ENCODE results near the gene RFX2.

DNA sequence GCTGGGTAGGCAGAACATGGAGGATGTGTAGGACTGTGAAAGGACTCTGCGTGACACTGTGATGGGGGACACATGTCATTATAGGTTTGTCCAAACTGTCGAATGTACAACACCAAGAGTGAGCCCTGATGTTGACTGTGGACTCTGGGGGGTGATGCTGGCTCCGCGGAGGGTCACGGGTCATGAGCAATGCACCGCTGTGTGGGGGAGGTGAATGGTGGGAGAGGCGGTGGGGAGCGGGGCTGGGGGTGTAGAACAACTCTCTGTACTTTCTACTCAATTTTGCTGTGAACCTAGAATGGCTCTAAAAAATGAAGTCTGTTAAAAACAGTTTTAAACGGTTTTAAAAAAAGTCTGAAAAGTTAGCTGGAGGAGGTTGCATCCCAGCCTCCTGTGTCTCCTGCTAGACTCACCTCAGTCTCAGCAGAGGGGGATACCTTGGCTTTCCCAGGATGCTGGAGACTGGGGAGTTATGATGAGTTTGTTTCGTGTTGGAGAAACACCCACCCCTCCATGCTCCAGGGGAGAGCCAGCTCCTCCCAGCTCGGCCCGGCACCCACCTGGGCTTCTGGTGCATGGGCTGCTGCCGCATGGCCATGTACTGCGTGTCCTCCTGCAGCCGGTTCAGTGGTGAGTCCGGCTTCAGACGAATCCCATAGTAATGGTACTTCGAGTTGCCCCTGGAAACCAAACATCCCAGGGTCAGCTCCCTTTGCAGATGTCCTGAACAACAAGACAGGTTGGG, 97.7 kb downstream of the RFX2 start:
- TF ChIP-seq, protein P1, sequence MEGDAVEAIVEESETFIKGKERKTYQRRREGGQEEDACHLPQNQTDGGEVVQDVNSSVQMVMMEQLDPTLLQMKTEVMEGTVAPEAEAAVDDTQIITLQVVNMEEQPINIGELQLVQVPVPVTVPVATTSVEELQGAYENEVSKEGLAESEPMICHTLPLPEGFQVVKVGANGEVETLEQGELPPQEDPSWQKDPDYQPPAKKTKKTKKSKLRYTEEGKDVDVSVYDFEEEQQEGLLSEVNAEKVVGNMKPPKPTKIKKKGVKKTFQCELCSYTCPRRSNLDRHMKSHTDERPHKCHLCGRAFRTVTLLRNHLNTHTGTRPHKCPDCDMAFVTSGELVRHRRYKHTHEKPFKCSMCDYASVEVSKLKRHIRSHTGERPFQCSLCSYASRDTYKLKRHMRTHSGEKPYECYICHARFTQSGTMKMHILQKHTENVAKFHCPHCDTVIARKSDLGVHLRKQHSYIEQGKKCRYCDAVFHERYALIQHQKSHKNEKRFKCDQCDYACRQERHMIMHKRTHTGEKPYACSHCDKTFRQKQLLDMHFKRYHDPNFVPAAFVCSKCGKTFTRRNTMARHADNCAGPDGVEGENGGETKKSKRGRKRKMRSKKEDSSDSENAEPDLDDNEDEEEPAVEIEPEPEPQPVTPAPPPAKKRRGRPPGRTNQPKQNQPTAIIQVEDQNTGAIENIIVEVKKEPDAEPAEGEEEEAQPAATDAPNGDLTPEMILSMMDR (IDR thresholded peaks at IDR 0.05): no peak
- TF ChIP-seq EP300 (IDR thresholded peaks at IDR 0.05): no peak
- TF ChIP-seq POLR2A (IDR thresholded peaks at IDR 0.05): no peak

Data from ovary (tissue), 3 donors.